Measurements from ENCODE around the gene BIRC7.

Gene BIRC7

DNA sequence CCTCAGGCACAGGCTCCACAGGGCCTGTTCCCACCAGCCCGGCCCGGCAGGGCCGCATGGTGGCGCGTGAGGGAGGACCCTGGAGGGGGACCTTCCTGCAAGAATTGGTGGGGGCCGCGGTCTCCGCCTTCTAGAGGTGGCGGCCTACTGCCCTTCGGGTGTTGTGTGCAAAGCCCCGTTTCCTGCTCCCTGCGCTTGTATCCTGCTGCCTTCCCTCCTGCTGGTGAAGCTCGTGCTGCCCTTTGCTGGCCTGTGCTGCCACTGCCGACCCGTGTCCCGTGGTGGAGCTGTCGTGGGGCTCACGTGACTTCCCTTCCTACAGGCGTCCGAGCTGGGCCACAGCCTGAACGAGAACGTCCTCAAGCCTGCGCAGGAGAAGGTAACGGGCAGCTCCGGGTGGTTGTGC lies 48.8 kb downstream of the BIRC7 start:
- no peak for DNase-seq

DNA sequence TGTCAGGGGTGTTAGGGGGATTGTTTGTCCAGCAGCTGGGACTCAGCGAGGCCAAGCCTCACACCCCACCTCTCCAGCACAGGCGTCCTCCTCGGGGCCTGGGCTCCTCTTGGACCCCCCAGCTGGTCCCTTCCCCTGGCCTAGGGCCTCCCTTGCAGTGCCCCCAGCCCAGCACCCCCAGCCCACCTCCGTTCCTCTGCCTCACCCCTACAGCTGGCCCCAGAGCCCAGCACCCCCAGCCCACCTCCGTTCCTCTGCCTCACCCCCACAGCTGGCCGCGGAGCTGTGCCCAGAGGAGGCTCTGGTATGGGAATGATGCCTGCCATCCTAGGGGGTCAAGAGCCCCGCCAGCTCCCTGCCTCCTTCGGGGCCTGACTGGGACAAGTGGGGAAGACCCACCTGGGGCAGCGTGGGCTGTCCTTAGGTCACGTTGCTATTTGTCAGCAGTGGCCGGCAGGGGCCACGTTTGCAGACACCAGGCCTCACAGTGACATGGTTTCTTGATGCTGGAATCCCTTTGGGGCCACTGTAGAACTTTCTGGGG lies 49.3 kb downstream of the BIRC7 start:
- no peak for DNase-seq

DNA sequence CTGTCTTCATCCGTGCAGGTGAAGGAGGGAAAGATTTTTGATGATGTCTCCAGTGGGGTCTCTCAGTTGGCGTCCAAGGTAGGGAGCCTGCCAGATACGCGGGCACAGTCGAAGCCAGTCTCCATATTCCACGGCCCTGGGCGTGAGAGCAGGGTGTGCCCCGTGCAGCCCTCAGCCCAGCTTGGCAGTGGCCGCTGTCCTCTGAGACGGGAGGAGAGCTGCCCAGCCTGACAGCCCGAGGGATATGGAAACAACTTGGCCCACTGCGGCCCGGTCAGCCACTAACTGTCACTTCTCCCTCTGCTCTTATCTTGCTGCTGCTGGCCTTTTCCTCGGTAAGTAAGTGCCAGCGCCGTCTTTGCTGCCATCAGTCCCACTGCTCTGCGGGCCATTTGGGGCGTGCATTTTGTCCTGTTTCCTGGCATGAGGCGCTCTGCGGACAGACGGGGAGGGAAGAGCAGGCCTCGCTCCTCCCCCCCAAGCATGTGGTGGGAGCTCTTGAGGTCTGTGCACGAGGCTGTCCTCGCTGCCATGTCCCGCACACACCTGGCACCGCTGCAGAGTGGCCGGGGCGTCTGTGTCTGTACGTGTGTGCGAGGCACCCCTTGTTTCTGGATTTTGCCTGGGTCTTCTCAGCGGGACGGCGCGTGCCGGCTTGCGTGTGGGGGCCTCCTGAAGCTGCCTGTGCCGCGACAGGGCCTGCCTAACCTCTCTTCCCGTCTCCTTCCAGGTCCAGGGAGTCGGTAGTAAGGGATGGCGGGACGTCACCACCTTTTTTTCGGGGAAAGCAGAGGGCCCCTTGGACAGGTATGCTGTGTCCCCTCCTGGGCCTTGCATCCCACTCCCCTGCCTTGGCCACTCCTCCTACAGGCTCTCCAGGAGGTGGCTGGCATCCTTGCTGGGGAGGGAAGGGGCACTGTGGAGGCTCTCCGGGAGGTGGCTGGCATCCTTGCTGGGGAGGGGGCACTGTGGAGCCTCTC lies 50.2 kb downstream of the BIRC7 start:
- DNase-seq, result no peak

DNA sequence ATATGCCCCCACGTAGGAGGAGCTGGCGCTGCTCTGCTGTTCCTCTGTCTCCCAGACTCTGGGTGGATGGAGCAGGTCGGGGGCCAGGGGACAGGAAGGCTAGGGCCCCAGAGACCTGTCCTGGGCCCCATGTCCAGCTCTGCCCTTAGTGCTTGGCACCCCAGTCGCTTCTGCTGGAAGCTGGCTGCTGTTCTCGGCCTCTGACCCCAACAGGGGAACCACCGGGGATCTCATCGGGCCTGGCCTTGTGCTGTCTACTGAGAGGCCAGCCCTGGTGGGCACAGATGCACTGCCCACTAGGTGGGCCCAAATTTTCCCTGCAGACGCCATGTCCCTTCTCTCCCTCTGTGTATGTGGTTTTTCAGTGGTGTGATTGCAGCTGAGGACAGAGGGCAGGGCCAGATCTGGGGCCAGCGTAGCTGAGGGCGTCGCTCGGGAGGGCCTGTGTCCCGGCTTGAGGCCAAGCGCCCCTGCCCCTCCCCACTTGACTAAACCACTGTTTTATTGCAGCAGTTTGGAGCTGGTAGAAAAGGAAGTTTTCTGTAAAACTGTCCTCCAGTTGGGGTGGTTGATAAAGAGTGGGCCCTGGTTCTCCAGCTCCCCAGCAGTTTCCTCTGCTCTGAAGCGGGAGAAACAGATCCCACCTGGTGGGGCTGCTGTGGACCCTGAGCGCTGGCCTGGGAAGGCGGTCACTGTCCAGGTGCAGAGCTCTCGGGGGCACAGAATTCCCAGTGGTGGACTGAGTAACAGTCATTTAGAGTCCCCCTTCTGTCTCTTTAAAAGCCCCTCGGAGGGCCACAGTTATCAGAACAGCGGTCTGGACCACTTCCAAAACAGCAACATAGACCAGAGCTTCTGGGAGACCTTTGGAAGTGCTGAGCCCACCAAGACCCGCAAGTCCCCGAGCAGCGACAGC lies 51.3 kb downstream of the BIRC7 start:
- no peak for DNase-seq

DNA sequence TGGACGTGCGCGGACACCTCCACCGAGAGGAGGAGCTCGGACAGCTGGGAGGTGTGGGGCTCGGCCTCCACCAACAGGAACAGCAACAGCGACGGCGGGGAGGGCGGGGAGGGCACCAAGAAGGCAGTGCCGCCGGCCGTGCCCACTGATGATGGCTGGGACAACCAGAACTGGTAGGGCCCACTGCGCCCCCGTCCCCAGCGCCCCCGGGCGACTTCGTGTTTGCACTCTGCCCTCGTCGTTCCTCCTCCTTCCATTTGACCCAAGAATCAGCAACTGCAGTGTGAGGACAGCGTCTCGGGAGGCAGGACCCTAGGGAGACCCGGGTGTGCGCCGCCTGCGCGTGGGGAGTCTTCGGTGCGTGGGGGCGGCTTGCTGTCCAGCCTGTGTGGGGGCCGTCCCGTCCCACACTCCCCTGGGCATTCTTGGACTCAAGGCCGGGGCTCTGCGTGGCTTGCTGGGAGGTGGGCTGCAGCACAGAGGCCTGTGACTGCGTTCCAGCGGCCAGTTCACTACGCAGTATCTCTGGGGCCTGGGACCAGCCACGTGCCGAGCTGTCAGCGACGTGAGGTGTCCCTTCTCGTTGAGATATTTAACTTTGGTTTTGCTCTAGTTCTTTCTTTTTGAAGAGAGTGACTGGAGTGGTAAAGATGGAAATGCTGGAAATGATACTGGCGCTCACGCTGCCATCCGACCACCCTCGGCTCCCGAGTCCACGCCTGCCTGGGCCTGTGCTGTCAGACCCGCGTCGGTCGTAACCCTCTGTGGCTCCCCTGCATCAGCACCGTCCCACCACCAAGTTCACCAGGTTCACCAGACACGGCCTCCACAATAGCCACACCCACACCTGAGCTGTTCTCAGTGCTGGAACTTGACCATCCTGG lies 52.2 kb downstream of the BIRC7 start:
- no peak for DNase-seq

DNA sequence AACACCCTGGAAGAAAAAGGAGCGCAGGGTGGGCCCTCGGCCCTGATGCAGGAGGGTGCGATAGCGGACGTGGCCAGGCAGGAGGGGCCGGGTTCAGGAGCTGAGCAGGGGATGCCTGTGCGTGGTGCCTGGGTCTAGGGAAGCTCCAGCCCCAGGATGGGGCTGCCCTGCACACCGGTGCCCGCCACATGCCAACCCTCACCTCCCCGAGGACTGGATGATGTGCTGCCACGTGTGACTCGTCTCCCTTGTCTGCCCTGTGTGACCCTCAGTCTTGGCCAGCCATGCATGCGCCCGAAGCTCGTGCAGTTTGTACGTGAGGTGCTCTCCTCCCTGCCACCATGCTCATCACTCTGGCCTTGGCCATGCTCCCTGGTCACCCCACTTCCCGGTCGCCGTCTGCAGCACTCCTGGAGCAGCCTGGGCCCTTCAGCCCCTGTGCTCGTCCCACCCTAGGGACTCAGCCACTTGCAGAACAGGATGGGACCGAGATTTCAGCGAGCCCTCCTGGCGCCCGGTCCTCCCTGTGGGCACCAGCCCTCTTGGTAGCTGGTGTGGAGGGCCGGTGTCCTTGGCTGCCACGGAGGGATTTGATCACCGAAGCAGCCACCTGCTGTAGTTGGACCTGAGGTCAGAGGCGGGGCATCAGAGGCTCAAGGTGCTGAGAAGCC lies 53.0 kb downstream of the BIRC7 start:
- no peak for DNase-seq

DNA sequence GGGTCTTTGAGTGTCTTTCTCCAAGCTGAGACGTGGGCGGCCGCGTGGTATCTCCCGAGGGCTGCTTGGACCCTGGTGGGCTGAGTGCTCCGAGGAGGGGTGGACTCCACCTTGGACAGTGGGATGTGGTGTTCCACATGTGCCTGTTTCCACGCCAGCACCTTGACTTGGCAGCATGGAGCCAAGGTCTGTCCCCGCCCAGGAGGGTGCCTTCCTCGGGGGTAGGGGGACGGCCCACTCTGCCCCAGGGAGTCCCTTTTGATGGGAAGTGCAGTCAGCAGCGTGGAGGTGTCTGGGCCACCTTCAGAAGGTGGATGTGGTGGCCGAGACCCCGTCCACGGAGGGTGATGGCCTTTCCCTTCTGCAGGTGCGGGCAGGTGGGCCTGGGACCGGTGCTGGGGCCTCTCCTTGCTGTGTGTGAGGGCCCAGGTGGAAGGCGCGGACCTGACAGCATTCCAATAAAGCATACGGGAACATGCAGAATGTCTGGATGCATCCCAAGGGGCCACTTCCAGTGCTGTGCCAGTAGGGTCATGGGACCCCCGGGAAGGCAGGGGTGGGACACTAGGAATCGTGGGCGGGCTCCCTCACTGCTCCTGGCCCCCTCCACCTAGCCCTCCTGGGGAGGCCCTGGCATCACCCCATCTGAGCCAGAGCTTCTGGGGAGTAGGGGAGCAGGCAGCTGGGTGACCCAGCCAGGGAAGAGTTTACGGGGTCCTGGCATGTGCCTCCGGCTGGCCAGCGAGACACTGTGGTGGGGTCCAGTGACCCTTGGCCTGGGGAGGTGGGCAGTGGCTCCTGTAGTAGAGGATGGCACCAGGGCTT lies 53.8 kb downstream of the BIRC7 start:
- no peak for DNase-seq
